ENCODE measurements around the gene FIZ1.

Gene FIZ1

DNA sequence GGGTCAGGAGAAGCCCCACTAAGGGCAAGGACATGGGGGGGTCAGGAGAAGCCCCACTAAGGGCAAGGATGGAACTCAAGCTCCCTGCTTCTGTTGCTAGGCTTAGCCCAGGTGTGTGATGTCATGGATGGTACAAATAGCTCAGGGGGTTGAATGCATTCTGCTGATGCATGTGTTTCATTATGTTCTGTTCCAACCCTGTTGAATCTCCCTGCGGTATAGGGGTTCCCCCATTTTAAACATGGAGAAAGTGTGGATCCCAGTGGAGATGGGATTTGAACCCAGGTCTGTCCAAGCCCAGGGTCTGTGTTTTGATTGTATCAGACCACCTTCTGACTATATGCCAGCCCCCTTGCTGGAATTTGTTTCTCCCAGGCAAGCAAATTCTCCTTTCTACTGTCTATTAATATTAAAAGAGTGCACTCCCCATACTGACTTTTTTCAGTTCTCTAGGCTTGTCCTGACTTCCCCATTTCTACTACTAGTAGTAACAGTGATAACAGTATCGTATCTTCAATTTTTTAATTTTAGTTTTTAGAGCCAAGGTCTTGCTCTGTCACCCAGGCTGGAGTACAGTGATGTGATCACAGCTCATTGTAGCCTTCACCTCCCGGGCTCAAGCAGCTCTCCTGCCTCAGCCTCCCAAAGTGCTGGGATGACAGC, 12.8 kb upstream of the FIZ1 start:
- DNase-seq = no peak

DNA sequence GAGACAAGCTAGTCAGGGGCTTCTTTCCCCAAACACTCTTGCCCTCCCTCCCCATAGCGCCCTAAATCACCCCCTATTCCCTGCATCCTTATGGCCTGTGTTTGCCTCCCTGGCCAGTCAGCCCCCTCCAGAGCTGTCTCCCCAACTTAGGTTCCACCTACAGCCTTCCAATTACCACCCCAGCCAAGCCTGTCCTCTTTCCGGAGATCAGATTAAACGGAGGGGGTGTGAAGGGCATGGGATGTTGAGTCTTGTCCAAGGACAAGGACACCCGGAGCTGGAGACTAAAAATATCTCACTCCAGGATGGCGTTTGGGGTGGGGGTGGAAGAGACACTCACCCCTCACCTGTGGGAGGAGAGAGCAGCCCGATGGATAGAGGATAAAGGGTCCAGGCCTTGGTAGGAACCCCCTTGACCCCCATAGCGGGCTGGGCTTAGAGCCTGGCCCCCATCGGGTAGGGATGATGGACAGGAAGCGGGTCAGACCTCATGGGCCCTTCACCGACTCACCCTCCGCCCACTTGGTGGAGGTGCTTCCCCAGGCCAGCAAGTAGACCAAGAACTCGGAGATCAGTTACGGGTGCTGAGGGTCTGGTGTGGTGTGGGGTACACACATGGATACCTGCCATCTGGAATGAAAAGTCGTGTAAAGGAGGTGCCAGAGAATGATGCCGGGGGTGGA, 12.1 kb upstream of the FIZ1 start:
- no peak for DNase-seq

DNA sequence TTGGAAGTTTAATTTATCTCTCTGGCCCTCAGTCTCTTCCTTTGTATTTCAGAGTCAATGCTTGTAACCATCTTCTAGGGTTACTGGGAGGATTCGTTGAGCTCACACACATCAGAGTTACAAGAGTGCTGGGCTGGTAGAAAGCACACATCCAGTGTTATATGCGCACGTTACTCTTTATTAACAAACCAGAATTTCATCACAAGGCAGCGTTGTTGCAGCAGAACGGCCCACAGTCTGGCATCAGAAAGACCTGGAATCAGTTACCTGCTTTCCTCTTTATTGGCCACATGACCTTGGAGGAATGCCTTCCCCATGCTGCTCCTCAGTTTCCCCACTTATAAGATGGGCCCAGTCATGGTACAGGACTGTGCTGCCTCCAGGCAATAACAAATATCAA, 10.0 kb upstream of the FIZ1 start:
- no peak for DNase-seq

DNA sequence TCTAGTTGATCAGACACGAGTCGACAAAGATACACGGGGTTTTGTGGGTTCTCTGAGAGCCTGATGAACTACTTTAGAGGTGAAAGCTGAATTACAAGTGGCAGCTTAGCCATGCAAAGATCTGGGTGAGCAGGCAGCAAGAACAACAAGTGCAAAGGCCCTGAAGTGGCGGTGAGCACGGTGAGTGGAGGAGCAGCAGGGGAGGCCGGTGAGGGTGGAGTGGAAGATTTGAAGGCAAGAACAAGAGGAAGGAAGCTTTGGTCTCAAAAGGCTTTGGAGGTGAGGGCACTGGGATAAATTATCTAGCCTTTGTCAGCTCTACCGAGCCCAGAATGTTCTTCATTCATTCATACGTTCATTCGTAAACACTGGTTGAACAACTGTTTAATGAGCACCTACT, 7.5 kb upstream of the FIZ1 start:
- DNase-seq = no peak

DNA sequence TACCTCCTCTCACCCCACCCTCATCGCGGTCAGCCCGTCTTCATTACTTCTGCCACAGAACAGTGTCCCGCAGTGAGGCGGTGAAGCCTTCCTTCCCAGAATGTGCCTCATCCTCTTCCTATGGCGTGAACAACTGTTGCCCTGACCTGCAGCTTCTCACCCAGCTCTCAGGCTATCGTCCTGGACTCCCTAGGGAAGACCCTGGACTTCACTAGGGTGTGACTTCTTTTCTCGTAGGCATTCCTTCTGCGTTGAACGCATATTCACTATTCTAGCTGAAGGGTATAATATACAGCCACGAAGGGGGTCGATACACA, 7.1 kb upstream of the FIZ1 start:
- DNase-seq = no peak

DNA sequence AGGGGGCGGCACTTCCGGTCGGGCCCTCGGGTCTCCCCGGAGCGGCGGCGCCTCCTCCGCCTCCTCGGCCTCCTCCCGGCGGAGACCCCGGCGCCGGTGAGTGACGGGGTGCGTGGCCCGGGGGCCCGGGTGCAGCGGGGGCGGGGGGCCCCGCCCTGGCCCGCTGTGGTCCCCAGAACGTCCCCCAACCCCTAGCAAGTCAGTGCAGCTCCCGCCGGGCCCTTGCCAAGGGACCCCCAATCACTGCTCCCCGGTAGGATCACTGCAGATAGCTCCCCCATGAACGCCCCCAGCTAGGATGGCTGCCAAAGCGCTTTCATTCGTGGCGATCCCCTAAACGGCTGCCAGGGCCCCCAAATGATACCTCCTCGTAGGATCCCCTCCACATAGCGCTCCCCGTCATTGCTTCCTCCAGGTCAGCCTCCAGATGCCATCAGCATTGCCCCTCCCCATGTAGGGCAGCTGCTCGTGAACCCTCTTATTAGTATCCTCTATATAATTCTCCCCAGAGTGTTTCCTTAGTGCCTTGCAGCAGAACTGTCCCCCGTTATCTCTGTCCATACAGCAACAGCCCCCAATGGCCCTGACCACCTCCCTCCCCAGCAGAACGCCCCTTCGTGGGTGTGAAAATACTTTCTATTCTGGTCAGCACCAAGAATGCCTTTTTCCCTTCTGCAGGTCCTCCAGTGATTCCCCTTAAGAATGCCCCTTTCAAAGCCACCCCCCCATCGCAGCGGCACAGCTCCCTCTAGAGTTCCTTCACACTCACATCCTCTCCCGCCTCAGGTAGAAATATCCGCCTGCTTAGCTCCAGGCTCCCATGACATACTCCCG, 6.5 kb upstream of the FIZ1 start, which contains the start of gene ZNF865:
Gene ZNF865 (plus strand): TSS at position 11 of the 834 bp plus-strand sequence. CDS start 7,972 bp downstream, outside the sequence.
- no peak for DNase-seq

DNA sequence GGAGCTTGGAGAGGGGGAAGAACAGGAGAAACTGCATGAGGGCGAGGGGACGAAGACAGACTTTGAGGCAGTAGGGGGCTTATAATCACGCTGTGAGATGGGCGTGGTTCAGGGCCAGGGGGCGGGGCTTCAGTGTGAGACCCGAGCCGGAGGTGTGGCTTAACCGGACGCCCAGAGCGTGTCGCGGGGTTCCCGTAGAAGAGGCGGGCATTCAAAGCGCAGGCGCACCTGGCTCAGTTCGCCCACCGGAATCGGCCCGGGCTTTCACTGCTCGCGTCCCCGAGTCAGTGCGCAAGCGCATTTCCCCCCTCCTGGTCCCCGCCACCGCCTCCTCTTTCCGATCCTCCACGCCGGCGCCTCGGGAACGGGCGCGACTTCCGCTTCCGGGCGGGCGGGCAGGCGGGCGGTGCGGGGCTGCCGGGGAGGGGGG, 5.9 kb upstream of the FIZ1 start:
- DNase-seq = peak; percentile 95

DNA sequence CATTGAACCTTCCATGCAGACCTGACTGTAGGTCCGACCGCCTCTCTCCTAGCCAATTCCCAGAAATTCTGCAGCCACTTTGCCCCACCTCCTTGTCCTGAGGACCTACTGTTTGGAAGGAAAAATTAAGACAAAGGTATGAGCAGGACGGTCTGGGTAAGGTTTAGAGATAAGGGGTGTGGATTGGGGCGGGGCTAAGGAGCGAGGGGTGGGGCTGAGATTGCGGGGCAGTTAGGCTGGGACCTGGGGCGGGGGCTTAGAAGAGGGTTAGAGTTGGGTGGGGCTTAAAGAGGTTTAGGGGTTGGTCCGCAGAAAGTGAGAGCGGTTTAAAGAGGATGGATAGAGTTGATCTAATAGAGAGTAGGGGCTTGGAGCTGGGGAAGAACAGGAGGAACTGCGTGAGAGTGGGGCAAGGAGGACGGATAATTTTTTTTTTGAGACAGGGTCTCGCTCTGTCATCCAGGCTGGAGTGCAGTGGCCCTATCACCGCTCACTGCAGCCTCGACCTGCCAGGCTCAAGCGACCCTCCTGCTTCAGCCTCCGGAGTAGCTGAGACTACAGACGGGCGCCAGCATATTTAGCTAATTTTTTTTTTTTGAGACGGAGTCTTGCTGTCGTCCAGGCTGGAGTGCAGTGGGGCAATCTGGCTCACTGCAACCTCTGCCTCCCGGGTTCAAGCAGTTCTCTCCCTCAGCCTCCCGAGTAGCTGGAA, 4.4 kb upstream of the FIZ1 start:
- DNase-seq = no peak

DNA sequence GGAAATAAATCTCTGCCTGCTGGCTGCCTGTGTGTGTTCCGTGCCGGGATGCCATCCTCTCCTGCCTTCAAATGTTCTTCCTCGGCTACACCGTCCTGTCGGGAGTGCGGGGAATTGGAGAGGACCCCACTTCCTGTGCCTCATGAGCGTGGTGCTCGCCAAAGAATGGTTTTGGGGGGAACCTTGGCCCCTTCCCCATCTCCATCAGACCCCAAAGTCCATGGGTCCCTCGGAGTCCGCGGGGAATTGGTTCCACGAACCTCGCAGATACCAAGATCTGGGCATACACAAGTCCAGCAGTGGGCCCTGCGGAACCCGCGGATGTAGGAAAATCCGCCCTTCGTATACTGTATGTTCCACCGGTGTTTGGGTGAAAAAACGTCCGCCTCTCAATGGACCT, 3.8 kb upstream of the FIZ1 start:
- DNase-seq = no peak

DNA sequence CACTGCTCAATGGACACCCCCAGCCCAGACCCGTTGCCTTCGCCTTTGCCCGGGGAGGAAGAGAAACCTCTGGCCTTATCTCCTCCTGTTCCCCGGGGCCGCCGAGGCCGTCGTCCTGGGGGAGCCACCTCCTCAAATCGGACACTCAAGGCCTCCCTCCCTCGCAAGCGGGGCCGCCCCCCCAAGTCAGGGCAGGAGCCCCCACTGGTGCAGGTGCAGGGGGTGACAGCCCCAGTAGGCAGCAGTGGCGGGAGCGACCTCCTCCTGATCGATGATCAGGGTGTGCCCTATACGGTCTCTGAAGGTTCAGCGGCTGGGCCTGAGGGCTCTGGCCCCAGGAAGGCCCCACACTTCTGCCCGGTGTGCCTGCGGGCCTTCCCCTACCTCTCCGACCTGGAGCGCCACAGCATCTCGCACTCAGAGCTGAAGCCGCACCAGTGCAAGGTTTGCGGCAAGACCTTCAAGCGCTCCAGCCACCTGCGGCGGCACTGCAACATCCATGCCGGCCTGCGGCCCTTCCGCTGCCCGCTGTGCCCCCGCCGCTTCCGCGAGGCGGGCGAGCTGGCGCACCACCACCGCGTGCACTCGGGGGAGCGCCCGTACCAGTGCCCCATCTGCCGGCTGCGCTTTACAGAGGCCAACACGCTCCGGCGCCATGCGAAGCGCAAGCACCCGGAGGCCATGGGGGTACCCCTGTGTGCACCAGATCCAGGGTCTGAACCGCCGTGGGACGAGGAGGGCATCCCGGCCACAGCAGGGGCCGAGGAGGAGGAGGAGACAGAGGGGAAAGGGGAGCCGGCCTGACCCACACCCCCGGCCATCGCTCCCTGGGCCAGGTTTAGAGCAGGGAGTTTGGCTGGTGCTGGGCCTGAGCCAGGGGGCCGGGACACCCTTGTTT, 3.0 kb upstream of the FIZ1 start:
- no peak for DNase-seq

DNA sequence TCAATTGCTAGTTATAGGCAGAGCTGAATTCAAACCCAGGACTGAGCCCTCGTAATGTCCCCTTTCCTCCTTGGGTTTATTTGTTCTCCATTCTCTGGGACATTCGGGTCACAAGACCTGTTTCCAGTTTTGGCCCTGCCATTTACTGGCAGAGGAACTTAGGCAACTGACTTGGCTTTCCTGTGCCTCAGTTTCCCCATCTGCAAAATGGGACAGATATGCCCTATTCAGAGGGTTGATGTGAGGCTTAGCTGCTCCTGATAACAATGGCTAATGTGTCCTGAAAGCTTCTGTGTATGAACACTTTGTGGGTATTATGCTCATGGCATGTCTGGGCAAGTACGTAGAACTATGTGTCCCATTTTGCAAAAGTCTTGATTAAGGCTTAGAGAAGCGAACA, 1.8 kb upstream of the FIZ1 start:
- DNase-seq = no peak

DNA sequence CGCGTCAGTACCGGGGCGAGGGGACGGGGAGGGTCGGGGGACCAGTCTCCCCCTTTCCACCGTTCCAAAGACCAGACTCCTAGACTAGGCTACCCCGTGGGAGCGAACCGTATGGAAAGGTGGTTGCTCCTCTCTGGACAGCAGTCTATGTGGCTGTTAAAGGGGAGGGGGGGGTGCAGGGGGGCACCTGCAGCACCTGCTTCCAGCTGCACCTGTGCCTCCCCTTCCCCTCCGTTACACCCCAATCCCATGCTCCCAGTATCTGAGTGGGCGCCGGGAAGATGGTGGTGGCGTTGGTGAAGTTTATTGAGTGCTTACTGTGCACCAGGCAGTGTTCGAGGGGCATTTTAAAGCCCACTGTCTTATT, 1.3 kb upstream of the FIZ1 start:
- DNase-seq = no peak

DNA sequence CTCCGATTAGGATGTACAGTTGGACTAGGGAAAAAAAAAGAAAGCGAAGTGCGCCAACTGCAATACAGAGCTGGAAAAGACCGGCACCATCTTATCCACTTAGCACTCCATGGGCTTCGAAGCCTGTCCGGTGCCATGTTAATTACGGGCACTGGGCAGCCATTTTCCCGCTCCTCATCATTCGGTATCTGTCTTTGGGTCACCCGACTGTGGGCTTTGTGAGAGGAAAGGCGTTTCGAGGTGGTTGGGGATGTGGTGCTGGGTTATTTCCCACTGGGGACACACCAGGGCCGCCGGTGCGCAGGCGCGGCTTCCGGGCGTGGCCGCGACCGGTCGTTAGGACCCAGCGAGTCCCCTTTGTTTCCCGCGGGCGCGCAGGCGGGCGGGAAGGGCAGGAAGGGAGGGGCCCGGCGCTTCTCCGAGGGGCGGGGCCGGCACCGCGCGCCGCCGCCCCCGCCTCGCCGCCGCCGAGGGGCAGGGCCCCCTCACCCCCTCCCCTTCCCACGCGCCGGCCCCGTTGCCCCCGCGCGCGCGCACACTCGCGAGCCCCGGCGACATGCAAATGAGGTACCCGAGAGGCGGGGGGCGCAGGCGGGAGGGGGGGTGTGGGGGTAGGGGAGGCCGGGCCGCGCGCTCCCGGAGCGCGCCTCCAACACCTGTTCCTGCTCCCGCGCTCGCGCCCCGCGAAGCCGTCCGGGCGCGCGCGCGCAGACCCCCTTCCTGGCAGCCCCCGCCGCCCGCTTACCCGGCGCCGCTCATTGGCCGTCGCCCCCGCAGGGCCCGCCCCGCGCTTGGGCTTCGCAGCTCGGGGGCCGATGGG, 735 bp upstream of the FIZ1 start, which contains the start of gene ZNF524:
Gene ZNF524 (plus strand): TSS at position 447 of the 820 bp plus-strand sequence. CDS start 1,825 bp downstream, outside the sequence.
- DNase-seq = peak; percentile 77

DNA sequence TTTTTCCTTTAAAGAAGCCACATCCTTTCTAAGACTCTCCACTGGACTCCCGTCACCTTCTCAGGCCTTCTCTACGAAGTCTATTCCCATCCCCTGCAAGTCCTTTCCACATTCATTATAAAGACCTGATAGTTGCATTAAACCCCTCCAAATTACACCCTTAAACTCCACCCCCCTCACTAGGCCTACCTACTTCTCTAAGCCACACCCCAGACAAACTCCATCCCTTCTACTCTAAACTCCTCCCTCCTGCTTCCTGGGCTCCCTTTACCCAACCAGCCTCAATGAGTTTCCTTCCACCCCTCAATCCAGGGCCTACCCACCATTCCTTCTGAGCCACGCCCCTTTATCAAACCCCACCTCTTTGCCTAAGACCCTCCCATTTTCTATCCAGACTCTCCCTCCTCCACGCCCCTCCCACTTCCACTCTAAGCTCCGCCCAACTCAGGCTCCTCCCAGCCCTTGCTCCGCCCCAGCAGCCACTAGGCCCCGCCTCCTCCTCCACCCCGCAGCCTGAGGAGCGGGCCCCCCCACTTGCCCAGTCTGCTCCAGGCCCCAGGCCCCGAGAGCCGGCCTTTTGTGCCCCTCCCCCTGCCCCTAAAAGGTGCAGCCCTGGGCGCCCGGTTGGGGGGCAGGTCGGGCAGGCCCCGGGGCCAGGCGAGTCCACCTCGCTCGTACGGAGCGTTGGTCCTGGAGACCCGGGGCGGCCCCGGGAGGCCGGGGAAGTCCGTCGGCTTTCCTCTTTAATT, 424 bp downstream of the FIZ1 start:
- DNase-seq = peak; percentile 74

DNA sequence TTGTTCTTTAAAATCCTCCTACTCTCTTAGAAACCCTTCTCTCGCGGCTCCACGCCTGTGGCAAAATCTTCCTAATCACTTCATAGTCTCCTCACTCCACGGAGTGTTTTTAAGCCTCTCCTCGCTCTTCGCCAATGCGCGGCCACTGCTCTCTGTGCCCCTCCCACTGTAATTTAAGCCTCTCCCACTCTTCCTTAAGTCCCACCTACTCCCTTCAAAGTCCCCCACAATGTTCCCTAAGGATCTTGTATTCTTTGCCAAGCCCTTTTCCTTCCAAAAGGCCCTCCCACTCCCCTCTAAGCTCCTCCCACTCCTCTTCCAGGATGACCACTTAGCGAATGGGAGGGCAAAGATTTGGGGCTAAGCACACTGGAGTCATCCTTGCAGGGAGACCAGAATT, 1.3 kb downstream of the FIZ1 start:
- no peak for DNase-seq

DNA sequence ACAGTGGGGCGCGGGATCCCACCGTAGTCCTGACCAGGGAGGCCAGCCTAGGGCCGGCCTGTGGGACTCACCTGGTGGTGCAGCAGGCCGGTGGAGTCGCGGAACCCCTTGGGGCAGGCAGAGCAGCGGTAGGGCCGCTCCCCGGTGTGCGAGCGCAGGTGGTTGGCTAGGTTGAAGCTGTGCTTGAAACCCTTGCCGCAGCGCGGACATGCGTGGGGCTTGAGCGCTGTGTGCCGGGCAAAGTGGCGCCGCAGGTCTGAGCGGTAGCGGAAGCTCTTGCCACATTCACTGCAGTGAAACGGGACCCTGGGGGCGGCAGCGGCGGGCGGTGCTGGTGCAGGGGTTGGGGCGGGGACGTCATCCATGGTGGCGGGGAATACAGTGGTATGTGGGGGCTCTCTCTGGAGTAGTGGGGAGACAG, 1.8 kb downstream of the FIZ1 start:
- no peak for DNase-seq

DNA sequence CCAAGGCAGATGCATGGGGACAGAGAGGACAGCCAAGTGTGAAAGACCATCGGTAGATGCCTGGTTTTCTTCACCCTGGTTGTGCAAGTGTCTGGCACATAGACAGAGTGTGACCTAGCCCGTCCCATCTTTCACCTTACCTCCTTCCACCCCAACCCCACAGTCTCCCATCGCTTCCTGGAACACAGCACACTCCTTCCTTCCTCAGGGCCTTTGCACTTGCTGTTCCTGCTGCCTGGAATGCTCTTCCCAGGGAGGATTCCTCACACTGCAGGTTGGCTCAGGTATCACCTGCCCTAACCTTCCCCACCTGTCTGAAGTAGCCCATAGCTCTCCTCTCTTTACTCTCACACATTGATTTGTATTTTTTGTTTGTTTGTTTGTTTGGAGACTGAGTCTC, 3.0 kb downstream of the FIZ1 start:
- DNase-seq = no peak

DNA sequence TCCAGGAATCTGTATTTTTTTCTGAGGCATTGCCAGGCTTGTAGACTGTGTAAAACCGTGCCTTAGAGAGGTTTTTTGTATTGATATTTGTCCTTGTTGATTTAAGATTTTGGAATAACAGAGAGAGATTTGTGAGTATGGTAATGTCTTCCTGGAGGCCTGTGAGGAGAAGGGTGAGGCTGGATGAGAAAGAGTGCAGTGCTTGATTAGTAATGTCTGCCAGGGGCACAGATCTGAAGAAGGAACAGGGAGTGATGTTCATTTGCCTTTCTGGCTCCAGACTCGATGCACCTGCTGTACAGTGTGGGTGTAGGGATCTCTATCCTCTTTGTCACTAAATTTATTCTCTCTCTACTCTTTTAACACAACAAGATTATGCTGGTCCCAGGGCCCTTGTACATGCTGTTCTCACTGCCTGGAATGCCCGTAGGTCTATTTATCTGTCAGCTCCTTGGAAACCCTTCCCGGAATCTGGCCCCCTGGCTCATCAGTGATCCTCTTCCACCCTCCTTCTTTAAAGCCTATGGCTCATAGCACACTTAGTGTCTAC, 4.2 kb downstream of the FIZ1 start:
- DNase-seq = no peak

DNA sequence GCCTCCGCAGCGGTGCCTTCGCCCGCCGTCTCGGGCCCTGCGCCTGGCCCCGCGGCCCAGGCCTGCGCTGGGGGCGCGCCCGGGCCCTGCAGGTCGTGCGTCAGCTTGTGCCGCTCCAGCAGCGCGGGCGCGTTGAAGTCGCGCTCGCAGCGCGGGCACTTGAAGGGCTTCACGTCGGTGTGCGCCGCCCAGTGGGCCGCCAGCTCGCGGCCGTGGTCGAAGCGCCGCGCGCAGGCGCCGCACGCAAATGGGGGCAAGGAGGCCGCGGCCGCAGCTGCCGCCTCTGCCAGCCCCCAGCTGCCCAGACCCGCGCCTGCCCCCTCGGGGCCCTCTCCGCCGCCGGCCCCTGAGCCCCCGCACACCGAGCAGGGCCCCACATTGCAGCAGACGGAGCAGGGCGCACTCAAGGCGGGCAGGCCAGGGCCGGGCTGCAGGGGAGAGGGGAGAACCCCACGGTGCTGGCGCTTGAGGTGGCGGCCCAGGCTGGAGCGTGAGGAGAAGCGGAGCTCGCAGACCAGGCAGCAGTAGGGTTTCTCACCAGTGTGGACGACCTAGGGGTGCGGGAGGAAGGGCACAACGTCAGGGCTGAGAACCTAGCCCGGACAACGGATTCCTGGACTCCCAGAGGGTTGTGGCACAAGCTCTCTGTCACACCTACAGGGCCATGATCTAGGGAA, 6.1 kb downstream of the FIZ1 start:
- DNase-seq = no peak
